Measurements from ENCODE around the gene AGK. TPM values are rescaled to one million over a fixed set of nuclear protein-coding genes. Genes with fewer than 3 reads are reported as not detected.

AGK gene, protein sequence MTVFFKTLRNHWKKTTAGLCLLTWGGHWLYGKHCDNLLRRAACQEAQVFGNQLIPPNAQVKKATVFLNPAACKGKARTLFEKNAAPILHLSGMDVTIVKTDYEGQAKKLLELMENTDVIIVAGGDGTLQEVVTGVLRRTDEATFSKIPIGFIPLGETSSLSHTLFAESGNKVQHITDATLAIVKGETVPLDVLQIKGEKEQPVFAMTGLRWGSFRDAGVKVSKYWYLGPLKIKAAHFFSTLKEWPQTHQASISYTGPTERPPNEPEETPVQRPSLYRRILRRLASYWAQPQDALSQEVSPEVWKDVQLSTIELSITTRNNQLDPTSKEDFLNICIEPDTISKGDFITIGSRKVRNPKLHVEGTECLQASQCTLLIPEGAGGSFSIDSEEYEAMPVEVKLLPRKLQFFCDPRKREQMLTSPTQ
- total RNA-seq (10 to 100 TPM; 10.2 to 13.6 TPM), polyA plus RNA-seq (1 to 10 TPM; 7.2 to 7.7 TPM)

DNA sequence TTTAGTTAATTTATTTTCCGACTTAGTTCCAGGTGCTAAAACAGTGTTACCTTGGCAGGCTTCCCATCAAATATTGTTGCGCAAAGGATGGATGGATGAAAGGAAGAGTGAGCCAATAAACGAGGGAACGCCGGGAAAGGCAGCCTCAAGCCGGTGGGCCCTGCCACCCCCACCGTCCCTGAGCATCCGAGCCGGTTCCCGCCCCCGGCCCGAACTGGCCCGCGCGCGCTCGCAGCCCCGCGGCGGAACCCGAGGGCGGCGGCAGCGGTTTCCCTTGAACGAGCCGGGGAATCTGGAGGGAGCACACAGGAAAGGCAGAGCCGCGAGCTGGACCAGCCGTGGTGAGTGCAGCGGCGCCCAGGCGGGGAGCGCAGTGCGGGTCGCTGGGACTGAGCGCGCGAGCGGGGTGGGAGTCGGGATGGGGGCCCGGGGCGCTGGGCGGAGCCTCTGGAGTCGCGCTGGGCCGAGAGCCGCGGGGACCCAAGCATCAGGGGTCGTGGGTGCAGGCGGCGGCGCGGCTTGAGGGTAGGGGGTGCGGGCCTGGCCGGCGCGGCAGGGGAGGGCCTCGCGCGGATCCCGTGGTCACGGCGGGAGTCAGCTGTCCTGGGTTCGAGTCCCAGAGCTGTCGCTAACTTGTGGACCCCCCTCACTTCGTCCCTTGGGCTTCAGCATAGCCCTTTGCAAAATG, at the start of gene AGK:
AGK (plus strand) TSS at position 317 of the 688 bp plus-strand sequence. CDS start 4,057 bp downstream, outside the sequence.
- peaks cover 0 to 6% (median 3%) of the 10 kb centered on the region in 4 donors for H3K36me3 ChIP-seq (ENCODE audit: control insufficient read depth in 4 of 4, insufficient read depth in 3 of 4, low read depth in 1 of 4, low read length in 3 of 4)
- no peak within 1 kb of the TSS for H3K27ac ChIP-seq (ENCODE audit: low read depth in 1 of 2, low read length in 2 of 2)
- DNase-seq (ENCODE audit: low spot score), result peak; percentile 72
- no peak for TF ChIP-seq SP1 (IDR thresholded peaks at IDR 0.05)
- peak; percentile 58 to 85 for TF ChIP-seq GABPA (IDR thresholded peaks at IDR 0.05 in 1 of 2, conservative IDR thresholded peaks at IDR 0.05 in 1 of 2)
- H3K9ac ChIP-seq (ENCODE audit: low read depth in 1 of 2, low read length in 2 of 2), result peak within 1 kb of the TSS; percentile 42 to 62
- H3K4me1 ChIP-seq (ENCODE audit: control insufficient read depth in 4 of 4, insufficient read depth in 4 of 4, low read length in 3 of 4), result peaks cover 0 to 9% (median 9%) of the 10 kb centered on the region in 4 donors
- under 1% methylated on average over 66 of the region's 66 CpGs for WGBS
- no peaks in the 10 kb centered on the region for H3K9me3 ChIP-seq (ENCODE audit: control insufficient read depth in 4 of 4, low read length in 3 of 4)
- H3K27me3 ChIP-seq (ENCODE audit: control insufficient read depth in 4 of 4, insufficient read depth in 4 of 4, low read length in 3 of 4), result no peaks in the 10 kb centered on the region
- H3K4me3 ChIP-seq (ENCODE audit: low read depth in 1 of 3, low read length in 3 of 3), result peak within 1 kb of the TSS; percentile 62 to 72 (median 68)

DNA sequence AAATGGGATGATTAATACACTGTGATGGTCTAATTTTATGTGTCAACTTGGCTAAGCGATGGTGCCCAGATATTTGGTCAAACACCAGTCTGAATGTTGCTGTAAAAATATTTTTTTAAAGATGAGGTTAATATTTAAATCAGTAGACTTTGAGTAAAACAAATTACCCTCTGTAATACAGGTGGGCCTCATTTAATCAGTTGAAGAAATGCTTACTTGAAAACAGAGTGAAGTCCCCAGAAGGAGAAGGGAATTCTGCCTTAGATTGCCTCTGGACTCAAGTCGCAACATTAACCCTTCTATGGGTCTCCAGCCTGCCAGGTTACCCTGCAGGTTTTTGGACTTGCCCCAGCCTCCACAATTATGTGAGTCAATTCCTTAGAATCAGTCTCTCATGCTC, 49.8 kb upstream of the AGK start:
- no peak for DNase-seq (ENCODE audit: low spot score)
- no peaks in the 10 kb centered on the region for H3K9me3 ChIP-seq (ENCODE audit: control insufficient read depth in 4 of 4, low read length in 3 of 4)
- no peaks in the 10 kb centered on the region for H3K27me3 ChIP-seq (ENCODE audit: control insufficient read depth in 4 of 4, insufficient read depth in 4 of 4, low read length in 3 of 4)
- TF ChIP-seq, protein P1, sequence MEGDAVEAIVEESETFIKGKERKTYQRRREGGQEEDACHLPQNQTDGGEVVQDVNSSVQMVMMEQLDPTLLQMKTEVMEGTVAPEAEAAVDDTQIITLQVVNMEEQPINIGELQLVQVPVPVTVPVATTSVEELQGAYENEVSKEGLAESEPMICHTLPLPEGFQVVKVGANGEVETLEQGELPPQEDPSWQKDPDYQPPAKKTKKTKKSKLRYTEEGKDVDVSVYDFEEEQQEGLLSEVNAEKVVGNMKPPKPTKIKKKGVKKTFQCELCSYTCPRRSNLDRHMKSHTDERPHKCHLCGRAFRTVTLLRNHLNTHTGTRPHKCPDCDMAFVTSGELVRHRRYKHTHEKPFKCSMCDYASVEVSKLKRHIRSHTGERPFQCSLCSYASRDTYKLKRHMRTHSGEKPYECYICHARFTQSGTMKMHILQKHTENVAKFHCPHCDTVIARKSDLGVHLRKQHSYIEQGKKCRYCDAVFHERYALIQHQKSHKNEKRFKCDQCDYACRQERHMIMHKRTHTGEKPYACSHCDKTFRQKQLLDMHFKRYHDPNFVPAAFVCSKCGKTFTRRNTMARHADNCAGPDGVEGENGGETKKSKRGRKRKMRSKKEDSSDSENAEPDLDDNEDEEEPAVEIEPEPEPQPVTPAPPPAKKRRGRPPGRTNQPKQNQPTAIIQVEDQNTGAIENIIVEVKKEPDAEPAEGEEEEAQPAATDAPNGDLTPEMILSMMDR (IDR thresholded peaks at IDR 0.05; ENCODE audit: low read depth, low read length, missing input control), result no peak
- TF ChIP-seq RAD21 (IDR thresholded peaks at IDR 0.05), result no peak
- no peak overlapping the region for H3K9ac ChIP-seq (ENCODE audit: low read depth in 1 of 2, low read length in 2 of 2)
- 77% methylated on average over 2 of the region's 2 CpGs for WGBS
- H3K4me1 ChIP-seq (ENCODE audit: control insufficient read depth in 4 of 4, insufficient read depth in 4 of 4, low read length in 3 of 4), result no peaks in the 10 kb centered on the region
- H3K36me3 ChIP-seq (ENCODE audit: control insufficient read depth in 4 of 4, insufficient read depth in 3 of 4, low read depth in 1 of 4, low read length in 3 of 4), result no peaks in the 10 kb centered on the region
- H3K27ac ChIP-seq (ENCODE audit: low read depth in 1 of 2, low read length in 2 of 2), result no peak overlapping the region
- H3K4me3 ChIP-seq (ENCODE audit: low read depth in 1 of 3, low read length in 3 of 3), result no peak overlapping the region

DNA sequence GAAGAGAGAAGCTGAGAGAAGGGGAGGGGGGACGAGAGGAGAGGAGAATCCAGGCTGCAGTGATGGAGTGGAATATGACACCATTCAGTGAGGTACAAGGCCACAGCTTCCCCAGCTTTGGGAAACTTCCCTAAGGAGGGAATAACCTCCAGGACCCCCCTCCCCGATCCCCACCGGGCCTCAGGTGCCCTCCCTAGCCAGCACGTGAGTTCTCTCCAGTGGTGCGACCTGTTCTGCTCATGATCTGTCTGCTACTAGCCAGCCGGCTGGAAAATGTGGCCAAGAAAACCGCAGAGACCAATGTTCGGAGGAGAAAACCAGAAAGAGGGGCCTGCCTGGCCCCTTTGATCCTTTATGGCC, 39.9 kb upstream of the AGK start:
- no peak for TF ChIP-seq JUND (IDR thresholded peaks at IDR 0.05)
- no peak for TF ChIP-seq GABPA (IDR thresholded peaks at IDR 0.05 in 1 of 2, conservative IDR thresholded peaks at IDR 0.05 in 1 of 2)
- no peak for TF ChIP-seq FOXA1 (IDR thresholded peaks at IDR 0.05)
- no peak overlapping the region for H3K4me3 ChIP-seq (ENCODE audit: low read depth in 1 of 3, low read length in 3 of 3)
- no peak overlapping the region for H3K9ac ChIP-seq (ENCODE audit: low read depth in 1 of 2, low read length in 2 of 2)
- no peak overlapping the region for H3K27ac ChIP-seq (ENCODE audit: low read depth in 1 of 2, low read length in 2 of 2)
- 8% methylated on average over 8 of the region's 8 CpGs for WGBS
- H3K36me3 ChIP-seq (ENCODE audit: control insufficient read depth in 4 of 4, insufficient read depth in 3 of 4, low read depth in 1 of 4, low read length in 3 of 4), result no peaks in the 10 kb centered on the region
- peaks cover 0 to 6% (median 2%) of the 10 kb centered on the region in 4 donors for H3K4me1 ChIP-seq (ENCODE audit: control insufficient read depth in 4 of 4, insufficient read depth in 4 of 4, low read length in 3 of 4)
- H3K9me3 ChIP-seq (ENCODE audit: control insufficient read depth in 4 of 4, low read length in 3 of 4), result no peaks in the 10 kb centered on the region
- DNase-seq (ENCODE audit: low spot score), result no peak
- H3K27me3 ChIP-seq (ENCODE audit: control insufficient read depth in 4 of 4, insufficient read depth in 4 of 4, low read length in 3 of 4), result peaks cover 0 to 11% (median 3%) of the 10 kb centered on the region in 4 donors

DNA sequence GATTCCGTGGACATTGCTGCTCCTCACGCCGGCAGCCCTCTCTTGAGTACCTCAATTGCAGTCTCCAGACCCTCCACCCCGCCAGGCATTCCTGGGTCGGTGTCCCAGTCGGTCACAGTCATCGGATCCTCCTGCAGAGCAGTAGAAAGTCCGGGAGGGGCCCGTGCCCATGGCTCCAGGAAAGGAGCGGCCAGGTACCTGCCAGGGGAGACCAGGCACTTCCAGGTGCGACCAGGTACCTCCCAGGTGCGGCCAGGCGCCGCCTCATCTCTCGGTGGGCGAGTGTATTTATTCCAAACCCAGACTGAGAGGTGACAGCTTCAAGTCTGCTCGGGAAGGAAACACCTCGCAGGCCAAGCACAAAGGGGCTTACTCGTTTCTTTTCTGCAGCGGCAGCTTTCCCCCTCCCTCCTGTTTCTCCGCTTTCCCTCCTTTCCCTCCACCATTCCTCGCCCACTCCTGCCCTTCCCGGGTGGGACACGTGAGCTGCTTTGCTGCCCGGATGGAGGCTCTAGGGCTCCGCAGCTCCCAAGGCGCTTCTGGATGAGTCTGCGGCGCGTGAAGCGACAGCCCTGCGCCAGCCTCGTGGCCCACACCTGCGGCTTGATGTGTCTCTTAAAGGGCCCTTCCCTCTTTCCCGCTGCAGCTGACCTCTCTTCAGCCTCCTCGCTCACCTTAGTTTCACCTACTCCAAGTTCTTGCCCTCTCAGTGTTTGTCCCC, 39.4 kb upstream of the AGK start:
- no peak for DNase-seq (ENCODE audit: low spot score)
- H3K9me3 ChIP-seq (ENCODE audit: control insufficient read depth in 4 of 4, low read length in 3 of 4), result no peaks in the 10 kb centered on the region
- no peaks in the 10 kb centered on the region for H3K36me3 ChIP-seq (ENCODE audit: control insufficient read depth in 4 of 4, insufficient read depth in 3 of 4, low read depth in 1 of 4, low read length in 3 of 4)
- H3K4me3 ChIP-seq (ENCODE audit: low read depth in 1 of 3, low read length in 3 of 3), result no peak overlapping the region
- WGBS, result 6% methylated on average over 36 of the region's 36 CpGs
- H3K9ac ChIP-seq (ENCODE audit: low read depth in 1 of 2, low read length in 2 of 2), result no peak overlapping the region
- peaks cover 0 to 6% (median 2%) of the 10 kb centered on the region in 4 donors for H3K4me1 ChIP-seq (ENCODE audit: control insufficient read depth in 4 of 4, insufficient read depth in 4 of 4, low read length in 3 of 4)
- H3K27ac ChIP-seq (ENCODE audit: low read depth in 1 of 2, low read length in 2 of 2), result no peak overlapping the region
- peaks cover 0 to 11% (median 3%) of the 10 kb centered on the region in 4 donors for H3K27me3 ChIP-seq (ENCODE audit: control insufficient read depth in 4 of 4, insufficient read depth in 4 of 4, low read length in 3 of 4)
- TF ChIP-seq, protein P2, sequence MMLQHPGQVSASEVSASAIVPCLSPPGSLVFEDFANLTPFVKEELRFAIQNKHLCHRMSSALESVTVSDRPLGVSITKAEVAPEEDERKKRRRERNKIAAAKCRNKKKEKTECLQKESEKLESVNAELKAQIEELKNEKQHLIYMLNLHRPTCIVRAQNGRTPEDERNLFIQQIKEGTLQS (IDR thresholded peaks at IDR 0.05), result no peak
- TF ChIP-seq NR2F2 (IDR thresholded peaks at IDR 0.05) (no peak), RXRA (IDR thresholded peaks at IDR 0.05) (no peak), FOXA1 (IDR thresholded peaks at IDR 0.05) (no peak), HNF4G (IDR thresholded peaks at IDR 0.05) (no peak), TAF1 (conservative IDR thresholded peaks at IDR 0.05) (no peak), HNF4A (conservative IDR thresholded peaks at IDR 0.05) (no peak), RAD21 (IDR thresholded peaks at IDR 0.05) (no peak), JUND (IDR thresholded peaks at IDR 0.05) (no peak), FOXA2 (IDR thresholded peaks at IDR 0.05) (no peak), YY1 (IDR thresholded peaks at IDR 0.05) (no peak), SP1 (IDR thresholded peaks at IDR 0.05) (no peak)
- TF ChIP-seq, protein P1 (IDR thresholded peaks at IDR 0.05; ENCODE audit: low read depth, low read length, missing input control), result no peak
- TF ChIP-seq, protein P3, sequence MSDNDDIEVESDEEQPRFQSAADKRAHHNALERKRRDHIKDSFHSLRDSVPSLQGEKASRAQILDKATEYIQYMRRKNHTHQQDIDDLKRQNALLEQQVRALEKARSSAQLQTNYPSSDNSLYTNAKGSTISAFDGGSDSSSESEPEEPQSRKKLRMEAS (IDR thresholded peaks at IDR 0.05), result no peak
